SIG-M5 treated with dmso at 0.1 percent for 504 hours (cell line): ENCODE results near the gene DEGS2.
A peak's percentile ranks its signal among the peaks of the same experiment; 100 is the strongest.

Experiments used
- DNase-seq: peaks from one replicate; lab custom pipeline; 2025; ENCODE audit not compliant: unreplicated experiment; lab: John Stamatoyannopoulos, UW

DEGS2 gene

GRCh38 chr14:100149851-100150611 is 9.4 kb downstream of the DEGS2 start:
- DNase-seq = no peak

GRCh38 chr14:100148837-100149731 is 10.4 kb downstream of the DEGS2 start:
- DNase-seq = no peak

GRCh38 chr14:100147691-100148464 is 11.6 kb downstream of the DEGS2 start:
- DNase-seq = no peak

GRCh38 chr14:100147181-100147631 is 12.2 kb downstream of the DEGS2 start:
- peak; percentile 60 for DNase-seq

GRCh38 chr14:100146531-100147091 is 12.8 kb downstream of the DEGS2 start:
- no peak for DNase-seq

- DNase-seq = no peak
Observed at GRCh38 chr14:100145682-100146464, 13.6 kb downstream of the DEGS2 start.

- no peak for DNase-seq
Observed at GRCh38 chr14:100144996-100145646, 14.3 kb downstream of the DEGS2 start.

GRCh38 chr14:100144645-100144995 is 14.8 kb downstream of the DEGS2 start:
- no peak for DNase-seq

GRCh38 chr14:100143934-100144333 is 15.5 kb downstream of the DEGS2 start:
- no peak for DNase-seq

- no peak for DNase-seq
Observed at GRCh38 chr14:100143523-100143922, 15.9 kb downstream of the DEGS2 start.

GRCh38 chr14:100142073-100143040 is 17.1 kb downstream of the DEGS2 start:
- no peak for DNase-seq

- no peak for DNase-seq
Observed at GRCh38 chr14:100141098-100141497, 18.3 kb downstream of the DEGS2 start.

- DNase-seq = peak; percentile 86
Observed at GRCh38 chr14:100140452-100141078, 18.9 kb downstream of the DEGS2 start.

- DNase-seq = no peak
Observed at GRCh38 chr14:100138955-100139354, 20.5 kb downstream of the DEGS2 start.

GRCh38 chr14:100138082-100138787 is 21.2 kb downstream of the DEGS2 start:
- DNase-seq = no peak

- DNase-seq = no peak
Observed at GRCh38 chr14:100137173-100137572, 22.3 kb downstream of the DEGS2 start.

GRCh38 chr14:100135784-100136183 is 23.7 kb downstream of the DEGS2 start:
- DNase-seq = no peak
